ENCODE measurements around the gene GAS7. TPM values are rescaled to one million over a fixed set of nuclear protein-coding genes. Genes with fewer than 3 reads are reported as not detected.

The GAS7 gene
- total and polyA plus RNA-seq, 10 of the 15 experiments (the other 5 are each of a cell fraction or from before 2014, with no cell fraction given), result 2.3 to 53.4 (median 24.0) TPM

DNA sequence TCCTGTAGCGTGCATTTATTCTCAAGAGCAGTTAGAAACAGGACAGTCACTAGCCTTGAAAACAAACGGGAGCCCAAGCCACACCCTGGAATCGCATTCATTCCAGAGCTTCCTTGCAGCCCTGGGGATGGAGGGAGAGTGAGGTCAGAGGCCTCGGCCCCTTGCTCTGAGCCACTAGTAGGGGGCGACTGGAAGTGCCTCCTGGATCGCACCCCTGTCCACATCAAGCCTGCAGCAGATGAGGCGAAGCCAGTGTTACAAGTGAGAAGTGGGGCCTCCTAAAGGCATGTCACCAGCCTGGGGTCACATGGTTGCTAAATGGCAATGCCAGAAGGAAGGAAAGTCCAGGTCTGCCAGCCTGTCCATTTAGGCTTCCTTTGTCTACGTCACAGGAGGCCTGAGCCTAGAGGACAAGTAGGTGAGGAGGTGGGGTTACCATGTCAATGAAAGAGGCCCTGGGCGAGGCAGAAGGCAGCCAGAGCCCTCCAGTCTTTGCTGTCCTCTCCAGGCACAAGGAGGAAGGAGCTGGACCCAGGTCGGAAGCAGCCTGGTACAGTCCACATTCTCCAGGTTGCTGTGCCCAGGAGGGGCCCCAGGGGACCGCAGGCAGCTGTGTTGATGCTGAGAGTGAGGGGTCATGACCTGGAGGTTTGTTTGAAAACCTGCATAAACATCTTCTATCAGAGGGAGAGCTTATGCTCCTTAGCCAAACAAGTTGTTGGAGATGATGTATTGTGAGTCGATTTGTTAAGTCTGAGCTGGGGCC is 290.3 kb downstream of the GAS7 start (continued):
- TF ChIP-seq, protein P1, sequence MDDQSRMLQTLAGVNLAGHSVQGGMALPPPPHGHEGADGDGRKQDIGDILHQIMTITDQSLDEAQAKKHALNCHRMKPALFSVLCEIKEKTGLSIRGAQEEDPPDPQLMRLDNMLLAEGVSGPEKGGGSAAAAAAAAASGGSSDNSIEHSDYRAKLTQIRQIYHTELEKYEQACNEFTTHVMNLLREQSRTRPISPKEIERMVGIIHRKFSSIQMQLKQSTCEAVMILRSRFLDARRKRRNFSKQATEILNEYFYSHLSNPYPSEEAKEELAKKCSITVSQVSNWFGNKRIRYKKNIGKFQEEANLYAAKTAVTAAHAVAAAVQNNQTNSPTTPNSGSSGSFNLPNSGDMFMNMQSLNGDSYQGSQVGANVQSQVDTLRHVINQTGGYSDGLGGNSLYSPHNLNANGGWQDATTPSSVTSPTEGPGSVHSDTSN (IDR thresholded peaks at IDR 0.05; ENCODE audit: insufficient replicate concordance, low read depth, low read length), result no peak
- TF ChIP-seq TCF3 (IDR thresholded peaks at IDR 0.05; ENCODE audit: borderline replicate concordance, insufficient read depth, low read depth, low read length) (no peak), CBFB (IDR thresholded peaks at IDR 0.05; ENCODE audit: low read depth) (no peak), ESRRA (IDR thresholded peaks at IDR 0.05; ENCODE audit: low read length) (no peak), ZBED1 (IDR thresholded peaks at IDR 0.05; ENCODE audit: borderline replicate concordance) (no peak), CHD1 (IDR thresholded peaks at IDR 0.05; ENCODE audit: low read depth, low read length) (no peak), MEF2B (IDR thresholded peaks at IDR 0.05; ENCODE audit: partially characterized antibody, poor library complexity, severe bottlenecking) (no peak), NFIC (IDR thresholded peaks at IDR 0.05; ENCODE audit: low read depth, low read length) (no peak), YY1 (IDR thresholded peaks at IDR 0.05; ENCODE audit: low read depth, low read length) (no peak)
- TF ChIP-seq, protein P2, sequence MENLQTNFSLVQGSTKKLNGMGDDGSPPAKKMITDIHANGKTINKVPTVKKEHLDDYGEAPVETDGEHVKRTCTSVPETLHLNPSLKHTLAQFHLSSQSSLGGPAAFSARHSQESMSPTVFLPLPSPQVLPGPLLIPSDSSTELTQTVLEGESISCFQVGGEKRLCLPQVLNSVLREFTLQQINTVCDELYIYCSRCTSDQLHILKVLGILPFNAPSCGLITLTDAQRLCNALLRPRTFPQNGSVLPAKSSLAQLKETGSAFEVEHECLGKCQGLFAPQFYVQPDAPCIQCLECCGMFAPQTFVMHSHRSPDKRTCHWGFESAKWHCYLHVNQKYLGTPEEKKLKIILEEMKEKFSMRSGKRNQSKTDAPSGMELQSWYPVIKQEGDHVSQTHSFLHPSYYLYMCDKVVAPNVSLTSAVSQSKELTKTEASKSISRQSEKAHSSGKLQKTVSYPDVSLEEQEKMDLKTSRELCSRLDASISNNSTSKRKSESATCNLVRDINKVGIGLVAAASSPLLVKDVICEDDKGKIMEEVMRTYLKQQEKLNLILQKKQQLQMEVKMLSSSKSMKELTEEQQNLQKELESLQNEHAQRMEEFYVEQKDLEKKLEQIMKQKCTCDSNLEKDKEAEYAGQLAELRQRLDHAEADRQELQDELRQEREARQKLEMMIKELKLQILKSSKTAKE (IDR thresholded peaks at IDR 0.05; ENCODE audit: low read depth, poor library complexity, severe bottlenecking), result no peak
- TF ChIP-seq, protein P3, sequence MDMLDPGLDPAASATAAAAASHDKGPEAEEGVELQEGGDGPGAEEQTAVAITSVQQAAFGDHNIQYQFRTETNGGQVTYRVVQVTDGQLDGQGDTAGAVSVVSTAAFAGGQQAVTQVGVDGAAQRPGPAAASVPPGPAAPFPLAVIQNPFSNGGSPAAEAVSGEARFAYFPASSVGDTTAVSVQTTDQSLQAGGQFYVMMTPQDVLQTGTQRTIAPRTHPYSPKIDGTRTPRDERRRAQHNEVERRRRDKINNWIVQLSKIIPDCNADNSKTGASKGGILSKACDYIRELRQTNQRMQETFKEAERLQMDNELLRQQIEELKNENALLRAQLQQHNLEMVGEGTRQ (IDR thresholded peaks at IDR 0.05; ENCODE audit: borderline replicate concordance, low read depth, low read length), result no peak
